NB4 (cell line): ENCODE results near the gene C11orf86.

ENCODE experiments used
- CTCF ChIP-seq: IDR thresholded peaks from one replicate; pipeline ENCODE4 v1.5.1; 2012; ENCODE audit warnings: low read depth, low read length
- MYC ChIP-seq: IDR thresholded peaks from 2 replicates; pipeline ENCODE4 v1.6.1; 2011; ENCODE audit warnings: low read depth, low read length
- POLR2A ChIP-seq: IDR thresholded peaks from 2 replicates; pipeline ENCODE4 v1.6.1; 2011; ENCODE audit warnings: mild to moderate bottlenecking; ENCODE audit not compliant: insufficient read length; ENCODE audit errors: extremely low read depth
- TF ChIP-seq, protein P1 (sequence below): IDR thresholded peaks from 2 replicates; pipeline ENCODE4 v1.6.1; 2011; ENCODE audit warnings: low read depth, low read length

- TF ChIP-seq CTCF, result no peak
- no peak for TF ChIP-seq POLR2A
- TF ChIP-seq, protein P1, sequence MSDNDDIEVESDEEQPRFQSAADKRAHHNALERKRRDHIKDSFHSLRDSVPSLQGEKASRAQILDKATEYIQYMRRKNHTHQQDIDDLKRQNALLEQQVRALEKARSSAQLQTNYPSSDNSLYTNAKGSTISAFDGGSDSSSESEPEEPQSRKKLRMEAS, result no peak
- TF ChIP-seq MYC, result no peak
Observed at GRCh38 chr11:66934950-66935779, 39.9 kb upstream of the C11orf86 start.
